NCI-H2107 treated with DMSO at 0.1 percent for 48 hours (cell line): ENCODE results near the gene SALL1.

Experiments
- DNase-seq: peaks from one replicate; lab custom pipeline; 2025; ENCODE audit not compliant: unreplicated experiment; lab: John Stamatoyannopoulos, UW

Gene SALL1

GRCh38 chr16:51143196-51143977 is 7.7 kb downstream of the SALL1 start:
- DNase-seq: no peak

- no peak for DNase-seq
Observed at GRCh38 chr16:51141541-51141940, 9.5 kb downstream of the SALL1 start.

- no peak for DNase-seq
Observed at GRCh38 chr16:51141106-51141505, 10.0 kb downstream of the SALL1 start.

- DNase-seq: no peak
Observed at GRCh38 chr16:51140112-51140511, 11.0 kb downstream of the SALL1 start.

- DNase-seq: no peak
Observed at GRCh38 chr16:51139568-51139967, 11.5 kb downstream of the SALL1 start.

GRCh38 chr16:51138178-51138577 is 12.9 kb downstream of the SALL1 start:
- DNase-seq: no peak

- no peak for DNase-seq
Observed at GRCh38 chr16:51137097-51137496, 14.0 kb downstream of the SALL1 start.

GRCh38 chr16:51134876-51135275 is 16.2 kb downstream of the SALL1 start:
- no peak for DNase-seq

- DNase-seq: no peak
Observed at GRCh38 chr16:51134269-51134812, 16.7 kb downstream of the SALL1 start.

GRCh38 chr16:51133688-51134087 is 17.4 kb downstream of the SALL1 start:
- no peak for DNase-seq

GRCh38 chr16:51133183-51133582 is 17.9 kb downstream of the SALL1 start:
- DNase-seq: no peak

- DNase-seq: no peak
Observed at GRCh38 chr16:51132490-51133115, 18.5 kb downstream of the SALL1 start.

GRCh38 chr16:51131619-51132018 is 19.5 kb downstream of the SALL1 start:
- DNase-seq: no peak

GRCh38 chr16:51129105-51129504 is 22.0 kb downstream of the SALL1 start:
- no peak for DNase-seq

GRCh38 chr16:51125992-51126391 is 25.1 kb downstream of the SALL1 start:
- DNase-seq: no peak

GRCh38 chr16:51124896-51125295 is 26.2 kb downstream of the SALL1 start:
- DNase-seq: no peak

- no peak for DNase-seq
Observed at GRCh38 chr16:51121850-51122249, 29.2 kb downstream of the SALL1 start.

GRCh38 chr16:51120730-51121347 is 30.2 kb downstream of the SALL1 start:
- DNase-seq: no peak

- DNase-seq: no peak
Observed at GRCh38 chr16:51119973-51120729, 30.9 kb downstream of the SALL1 start.

- no peak for DNase-seq
Observed at GRCh38 chr16:51119556-51119955, 31.5 kb downstream of the SALL1 start.

GRCh38 chr16:51116353-51116752 is 34.7 kb downstream of the SALL1 start:
- no peak for DNase-seq
